DMS114 treated with DMSO at 0.1 percent for 48 hours (cell line): ENCODE data around the gene APOM.

Experiments used
- DNase-seq: peaks from one replicate; lab custom pipeline; 2025; ENCODE audit not compliant: unreplicated experiment; lab: John Stamatoyannopoulos, UW

Gene APOM

GRCh38 chr6:31657406-31658157, 1.9 kb downstream of the APOM start:
- no peak for DNase-seq

DNA sequence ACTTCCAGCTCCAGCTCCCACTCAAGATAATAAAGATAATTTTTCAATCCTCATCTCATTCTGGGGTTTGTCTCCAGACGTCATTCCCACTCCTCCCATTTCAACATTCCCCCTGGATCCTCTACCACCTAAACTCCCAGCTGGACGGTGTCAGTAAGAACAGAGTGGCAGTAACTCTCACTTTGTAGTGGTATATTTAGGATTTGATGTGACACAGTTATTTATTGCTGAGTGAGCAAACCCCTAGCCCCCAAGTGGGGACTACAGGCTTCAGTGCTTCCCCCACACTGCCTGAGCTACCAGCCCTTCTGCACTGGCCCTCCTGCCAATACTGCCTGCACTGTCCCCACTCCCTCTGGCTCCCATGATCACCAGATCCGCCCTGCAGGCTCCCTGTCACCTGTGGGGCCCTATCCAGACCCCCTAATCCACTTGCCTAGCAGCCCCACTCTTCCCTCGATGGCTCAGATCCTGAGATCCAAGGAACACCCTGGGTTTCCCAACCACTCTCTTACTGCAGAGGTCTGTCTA, 2.5 kb downstream of the APOM start:
- no peak for DNase-seq

DNA sequence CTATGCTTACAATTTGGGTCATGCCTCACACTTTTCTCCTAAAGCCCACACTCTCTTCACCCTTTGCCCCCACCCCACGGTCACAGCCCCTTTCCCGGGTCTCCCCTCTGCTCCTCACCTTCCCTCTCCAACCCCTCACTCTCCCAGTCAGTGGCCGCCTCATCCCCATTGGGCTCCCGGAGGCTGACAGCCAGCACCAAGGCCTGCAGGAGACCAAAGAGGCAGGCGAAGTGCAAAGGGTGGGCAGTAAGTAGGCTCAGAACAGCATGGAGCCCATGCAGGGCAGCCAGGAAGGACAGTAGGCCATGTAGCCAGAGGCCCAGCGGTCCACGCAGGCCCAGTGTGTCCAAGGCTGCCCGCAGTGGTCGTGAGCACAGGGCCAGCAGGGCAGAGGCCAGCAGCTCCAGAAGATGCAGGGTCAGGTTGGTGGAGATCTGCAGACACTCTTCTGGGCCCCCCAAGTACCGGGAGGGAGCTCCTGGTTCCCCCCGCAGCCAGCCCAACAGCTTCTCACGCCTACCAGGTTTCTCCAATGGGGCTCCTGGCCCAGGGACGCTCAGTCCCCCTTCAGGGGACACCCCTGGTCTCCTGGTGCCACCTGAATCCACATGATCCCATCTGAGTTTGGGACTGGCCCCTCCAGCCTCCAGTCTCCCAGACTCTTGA, 3.4 kb downstream of the APOM start:
- DNase-seq = no peak

DNA sequence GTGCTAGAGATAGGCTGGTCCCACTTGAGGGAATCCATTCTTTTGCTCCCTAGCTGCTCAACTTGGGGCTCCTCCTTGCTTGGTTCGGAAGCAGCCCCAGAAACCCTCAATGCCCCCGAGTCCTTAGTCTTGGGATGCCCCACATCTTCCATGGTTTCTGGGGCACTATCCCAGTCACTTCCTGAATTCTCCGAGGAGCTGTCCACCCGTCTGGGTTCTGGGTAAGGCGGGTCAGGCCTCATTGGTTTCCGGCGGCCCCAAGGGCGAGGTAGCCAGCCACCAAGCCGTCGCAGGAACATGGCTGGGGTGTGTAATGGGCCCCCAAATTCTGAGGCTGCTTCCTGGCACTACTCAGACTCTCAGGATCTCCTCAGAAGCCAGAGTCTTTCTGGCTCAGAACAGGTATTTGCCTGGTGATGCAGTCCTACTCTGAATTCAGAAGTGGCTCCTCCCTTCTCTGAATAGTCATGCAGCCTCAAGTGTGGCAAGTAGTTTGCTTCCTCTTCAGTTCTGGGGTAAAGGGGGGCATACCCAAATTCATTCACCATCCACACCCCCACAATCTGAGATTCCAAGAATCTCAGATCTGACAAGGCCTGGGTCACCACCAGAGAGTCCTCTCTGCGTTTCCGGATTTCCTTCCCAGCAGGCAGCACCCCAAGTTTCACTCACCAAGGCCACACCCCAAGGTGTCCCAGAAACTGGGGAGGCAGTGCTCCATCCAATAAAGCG, 4.1 kb downstream of the APOM start:
- no peak for DNase-seq

DNA sequence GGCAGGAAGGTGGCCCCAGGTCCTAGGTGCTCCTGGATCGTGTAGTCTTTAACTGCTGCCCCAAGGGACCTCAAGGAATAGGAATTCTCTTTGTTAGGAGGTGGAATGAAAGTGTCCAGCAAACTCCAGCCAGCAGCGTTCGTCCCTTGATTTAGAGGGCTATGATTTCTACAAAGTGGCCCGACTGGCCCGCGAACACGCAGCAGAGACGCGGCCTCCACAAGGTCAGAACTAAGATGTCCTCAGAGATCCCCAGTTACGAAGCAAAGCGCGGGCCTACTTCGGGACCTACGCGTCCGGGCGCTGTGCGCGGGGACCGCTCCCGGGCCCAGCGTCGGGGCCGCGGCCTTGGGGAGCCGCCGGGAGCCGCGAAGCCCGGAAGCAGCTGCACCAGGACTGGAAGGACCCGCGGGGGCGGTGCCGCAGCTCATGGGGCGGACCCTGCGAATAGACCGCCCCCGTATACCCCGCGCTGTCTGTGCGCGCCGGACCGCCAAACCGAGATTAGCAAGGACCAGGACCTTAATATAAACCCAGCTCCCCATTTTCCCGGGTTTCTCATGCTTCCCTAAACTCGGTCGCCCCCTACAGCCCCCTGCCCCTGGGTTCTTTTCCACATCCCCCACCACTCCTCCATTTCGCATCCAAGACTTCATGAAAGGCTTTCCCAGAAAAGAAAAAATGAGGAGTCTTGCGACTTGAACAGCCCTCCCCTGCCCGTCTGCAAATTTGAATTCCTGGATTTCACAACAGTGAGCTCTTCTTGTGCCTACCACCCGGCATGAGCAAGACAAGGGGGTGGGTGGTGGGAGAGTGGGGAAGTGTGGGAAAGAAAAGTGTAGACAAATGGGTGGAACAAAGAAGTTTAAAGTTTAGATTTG, 4.9 kb downstream of the APOM start, which contains the start of gene C6orf47:
C6orf47 (minus strand) TSS at position 398 of the 881 bp plus-strand sequence. CDS start 831 bp downstream, outside the sequence.
- peak; percentile 75 for DNase-seq

DNA sequence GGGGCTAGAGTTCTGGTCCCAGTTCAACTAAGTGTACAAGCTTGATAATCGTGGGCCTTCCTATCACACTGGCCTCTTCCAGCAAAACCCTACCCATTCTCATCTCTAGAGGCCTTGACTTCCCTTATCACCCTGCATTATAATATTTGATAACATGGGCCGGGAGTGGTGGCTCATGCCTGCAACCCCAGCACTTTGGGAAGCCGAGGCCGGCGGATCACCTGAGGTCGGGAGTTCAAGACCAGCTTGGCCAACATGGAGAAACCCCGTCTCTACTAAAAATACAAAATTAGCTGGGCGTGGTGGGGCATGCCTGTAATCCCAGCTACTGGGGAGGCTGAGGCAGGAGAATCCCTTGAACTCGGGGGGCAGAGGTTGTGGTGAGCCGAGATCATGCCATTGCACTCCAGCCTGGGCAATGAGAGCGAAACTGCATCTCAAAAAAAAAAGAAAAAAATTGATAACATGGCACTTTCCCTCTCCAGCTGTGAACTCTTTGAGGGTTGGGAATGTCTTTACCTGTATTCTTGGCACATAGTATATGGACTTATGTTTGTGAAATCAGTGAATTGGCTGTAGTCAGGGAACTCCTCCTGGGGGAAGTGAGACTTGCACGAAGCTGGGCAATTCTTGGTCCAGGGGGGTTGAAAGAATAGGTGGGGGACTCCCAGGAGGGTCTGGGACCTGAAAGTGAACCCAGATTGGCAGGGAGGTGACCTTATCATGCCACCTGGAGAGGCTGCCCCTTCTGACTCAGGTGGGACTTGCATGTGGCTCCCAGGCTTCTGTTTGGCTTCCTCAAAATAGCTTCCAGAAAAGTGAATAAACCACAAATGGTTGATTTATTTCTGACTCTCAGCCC, 5.8 kb downstream of the APOM start:
- no peak for DNase-seq

GRCh38 chr6:31662124-31662723, 6.5 kb downstream of the APOM start:
- no peak for DNase-seq

GRCh38 chr6:31663126-31663960, 7.6 kb downstream of the APOM start:
- no peak for DNase-seq

DNA sequence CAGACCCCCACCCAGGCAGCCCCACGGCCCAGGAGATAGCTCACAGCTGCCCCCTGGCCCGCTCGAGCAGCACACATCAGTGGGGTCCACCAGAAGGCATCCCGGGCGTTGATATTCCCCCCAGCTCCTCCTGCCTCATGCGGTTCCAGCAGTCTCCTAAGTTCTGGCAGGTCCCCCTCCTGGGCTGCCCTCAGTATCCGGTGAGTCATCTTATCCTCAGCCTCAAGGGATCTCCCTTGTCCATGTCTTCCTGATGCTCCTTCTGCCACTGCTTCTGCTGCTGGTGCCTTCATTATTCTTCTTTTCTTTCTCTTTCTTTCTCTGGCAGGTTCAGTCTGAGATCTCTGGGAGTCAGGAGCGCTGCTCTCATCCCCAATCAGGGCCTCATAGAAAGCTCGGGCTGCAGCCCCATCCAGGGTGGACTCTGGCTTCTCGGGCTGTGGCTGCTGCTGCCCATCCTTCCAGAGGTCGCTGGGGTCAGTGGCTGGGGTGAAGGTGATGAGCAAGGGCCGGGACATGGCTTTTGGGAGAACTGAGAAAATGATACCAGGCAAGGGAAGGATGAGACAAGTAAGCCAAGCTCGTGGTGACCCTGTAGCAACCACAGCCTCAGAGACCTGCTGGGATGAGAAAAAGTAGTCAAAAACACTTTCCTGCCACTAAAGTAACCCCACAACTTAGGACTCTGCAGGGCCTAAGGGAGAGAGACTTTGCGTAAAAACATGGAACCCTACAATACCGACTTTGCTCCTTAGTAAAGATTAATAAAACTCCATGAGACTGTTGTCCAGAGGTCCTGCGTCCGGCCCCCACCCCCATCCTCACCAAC, 8.5 kb downstream of the APOM start:
- no peak for DNase-seq

DNA sequence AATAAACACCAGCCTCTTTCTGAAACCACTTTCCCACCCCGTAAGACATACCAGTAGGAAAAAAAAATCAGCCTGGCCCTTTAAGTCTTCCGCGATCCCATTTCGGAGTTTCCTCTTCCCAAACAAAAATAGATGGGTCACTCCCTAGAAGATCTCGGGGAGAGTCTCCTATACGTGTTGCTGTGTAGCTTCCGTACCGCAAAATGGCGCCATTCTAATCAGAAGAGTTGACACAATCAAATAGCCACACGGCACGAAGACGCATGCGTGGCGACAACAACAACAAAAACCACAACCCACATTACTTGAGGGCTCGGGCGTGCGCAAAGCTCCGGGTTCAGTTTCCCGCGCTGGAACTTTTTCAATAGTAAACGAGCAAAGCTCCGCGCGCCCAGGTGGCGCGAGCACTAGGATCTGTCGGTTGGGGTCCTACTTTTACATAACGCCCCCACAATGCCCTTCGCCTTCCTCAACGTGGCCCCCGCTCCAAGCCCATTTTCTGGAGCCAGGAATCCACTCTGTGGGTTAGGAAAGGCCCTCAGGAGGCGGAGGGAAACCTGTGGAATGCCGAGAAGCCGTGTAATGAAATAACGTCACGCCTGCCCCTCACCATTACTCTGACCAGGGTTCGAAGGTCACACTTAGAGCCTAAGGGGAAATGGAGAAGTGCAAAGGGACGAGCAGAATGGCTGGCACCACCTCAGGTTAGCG, 9.3 kb downstream of the APOM start, which contains the start of gene GPANK1:
GPANK1 (minus strand) TSS at position 208 of the 711 bp plus-strand sequence. CDS start 519 bp downstream, outside the sequence.
- DNase-seq = peak; percentile 93

- DNase-seq = peak; percentile 99
These were observed 10.0 kb downstream of the APOM start, which contains the start of gene CSNK2B for GRCh38 chr6:31665501-31666336. Gene CSNK2B, plus strand, starts transcription at chr6:31666080. Its CDS starts 752 bp downstream, at chr6:31666832.

GRCh38 chr6:31666337-31666965, 10.8 kb downstream of the APOM start:
- no peak for DNase-seq

DNA sequence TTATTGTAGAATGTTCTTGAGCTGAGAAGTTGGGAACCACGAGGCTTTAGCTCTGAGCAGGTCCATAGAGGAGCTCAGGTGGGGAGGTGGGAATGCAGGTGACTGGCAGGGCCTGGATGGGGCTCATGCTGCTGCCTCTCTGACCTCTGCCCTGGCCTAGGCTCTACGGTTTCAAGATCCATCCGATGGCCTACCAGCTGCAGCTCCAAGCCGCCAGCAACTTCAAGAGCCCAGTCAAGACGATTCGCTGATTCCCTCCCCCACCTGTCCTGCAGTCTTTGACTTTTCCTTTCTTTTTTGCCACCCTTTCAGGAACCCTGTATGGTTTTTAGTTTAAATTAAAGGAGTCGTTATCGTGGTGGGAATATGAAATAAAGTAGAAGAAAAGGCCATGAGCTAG, 14.0 kb downstream of the APOM start, which contains the start of gene LY6G5B:
LY6G5B (plus strand) TSS at position 301 of the 400 bp plus-strand sequence. CDS start 975 bp downstream, outside the sequence.
- DNase-seq = no peak

- no peak for DNase-seq
These were observed 20.7 kb downstream of the APOM start for GRCh38 chr6:31676322-31676903.

DNA sequence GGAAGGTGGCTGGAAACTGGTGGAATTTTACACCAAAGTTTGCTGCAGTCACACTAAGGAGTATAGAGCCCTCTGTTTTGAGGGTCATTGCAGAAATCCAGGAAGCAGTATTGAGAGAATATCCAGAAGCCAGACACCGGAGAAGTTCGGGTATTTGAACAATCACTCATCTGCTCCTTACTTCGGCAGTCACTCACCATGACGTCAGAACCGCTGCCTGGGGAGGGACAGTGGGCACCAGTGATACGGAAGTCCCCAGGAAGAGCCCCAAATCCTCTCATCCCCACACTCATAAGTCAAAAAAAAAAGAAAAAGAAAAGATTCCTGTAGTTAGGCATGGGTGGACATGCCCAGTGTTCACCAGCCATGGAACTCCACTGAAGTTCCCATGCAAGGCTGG, 21.2 kb downstream of the APOM start:
- no peak for DNase-seq
